B cell (primary cell): ENCODE data around the gene KLK13. TPM values are rescaled to one million over a fixed set of nuclear protein-coding genes. Genes with fewer than 3 reads are reported as not detected.

Source experiments
- ATAC-seq: fragments of 200-7000 bp; cut with Tn5 transposase; one replicate; pipeline ENCODE4 v1.10.0; 2021; ENCODE audit warnings: low read depth, mild to moderate bottlenecking, moderate number of reproducible peaks, moderate library complexity
- CTCF ChIA-PET: fragments of 350-600 bp; sonication (Branson Sonifier 250); formaldehyde crosslinking; loops from one replicate; lab custom pipeline; 2021; ENCODE audit warnings: antibody characterized with exemption, inconsistent platforms; lab: Charles Lee
- POLR2A ChIA-PET: fragments of 350-600 bp; sonication (Branson Sonifier 250); formaldehyde crosslinking; loops from one replicate; lab custom pipeline; 2021; ENCODE audit warnings: antibody characterized with exemption; lab: Charles Lee
- DNase-seq: peaks from one replicate; pipeline ENCODE4 v3.0.0; 2013
- H2AFZ ChIP-seq: 2 replicates; pipeline ENCODE4 v1.6.1; 2012; ENCODE audit warnings: mild to moderate bottlenecking, low read depth, low read length; ENCODE audit not compliant: insufficient read depth, poor library complexity, severe bottlenecking
- H3K27ac ChIP-seq, 2 donors: 1 replicate in 1 of 2; 2 replicates in 1 of 2; pipeline ENCODE4 v1.5.1; 2012 to 2013; ENCODE audit warnings: low read length in 2 of 2, mild to moderate bottlenecking in 2 of 2, moderate library complexity in 1 of 2
- H3K27me3 ChIP-seq, 4 experiments: fragments of 200-600 bp in 1 of 4; sonication (generic) in 1 of 4; replicated peaks in 1 of 4; 1 replicate in 2 of 4; 2 replicates in 2 of 4; pipeline versions ENCODE4 v1.6.1 to v1.7.0; 2013 to 2016; ENCODE audit warnings: low read length in 3 of 4, mild to moderate bottlenecking in 2 of 4, mixed read lengths in 1 of 4, moderate library complexity in 1 of 4; ENCODE audit not compliant: insufficient read depth in 4 of 4, control insufficient read depth in 3 of 4; ENCODE audit errors: control extremely low read depth in 1 of 4
- H3K36me3 ChIP-seq, 2 experiments: replicated peaks in 1 of 2; 1 replicate in 1 of 2; 2 replicates in 1 of 2; pipeline versions ENCODE4 v1.6.1 to v1.7.1; 2013; ENCODE audit warnings: low read length in 1 of 2; ENCODE audit not compliant: insufficient read depth in 2 of 2, control insufficient read depth in 1 of 2; ENCODE audit errors: control extremely low read depth in 1 of 2, extremely low read depth in 1 of 2
- H3K4me1 ChIP-seq, 2 donors: fragments of 200-600 bp in 1 of 2; sonication (generic) in 1 of 2; 1 replicate in 1 of 2; 2 replicates in 1 of 2; pipeline versions ENCODE4 v1.5.1 to v1.6.1; 2013 to 2017; ENCODE audit warnings: low read length in 2 of 2; ENCODE audit not compliant: control insufficient read depth in 2 of 2, insufficient read depth in 2 of 2
- H3K4me2 ChIP-seq: replicated peaks from 2 replicates; pipeline ENCODE3; 2012; ENCODE audit warnings: mild to moderate bottlenecking, low read depth, low read length; ENCODE audit not compliant: poor library complexity, severe bottlenecking
- H3K4me3 ChIP-seq, 5 experiments: fragments of 200-600 bp in 1 of 5; sonication (generic) in 1 of 5; 1 replicate in 3 of 5; 2 replicates in 2 of 5; pipeline versions ENCODE4 v1.5.1 to v1.7.0; 2011 to 2016; ENCODE audit warnings: low read length in 4 of 5, mild to moderate bottlenecking in 4 of 5, low read depth in 2 of 5, control low read depth in 1 of 5, moderate library complexity in 1 of 5; ENCODE audit not compliant: insufficient read depth in 1 of 5; ENCODE audit errors: control extremely low read depth in 1 of 5, extremely low read depth in 1 of 5
- H3K79me2 ChIP-seq: fragments of 200-600 bp; sonication (generic); one replicate; pipeline ENCODE4 v1.6.0; 2016; ENCODE audit warnings: low read length; ENCODE audit not compliant: control insufficient read depth, insufficient read depth
- H3K9ac ChIP-seq: fragments of 200-600 bp; sonication (generic); 2 replicates; pipeline ENCODE4 v1.6.1; 2017; ENCODE audit warnings: mild to moderate bottlenecking, low read length, moderate library complexity
- H3K9me3 ChIP-seq, 3 donors: one replicate each; pipeline versions ENCODE4 v1.6.1 to v1.7.1; 2013; ENCODE audit warnings: low read length in 2 of 3; ENCODE audit not compliant: control insufficient read depth in 2 of 3, insufficient read depth in 1 of 3; ENCODE audit errors: control extremely low read depth in 1 of 3
- H4K20me1 ChIP-seq: 2 replicates; pipeline ENCODE4 v1.6.0; 2012; ENCODE audit warnings: mild to moderate bottlenecking, low read length; ENCODE audit not compliant: insufficient read depth, control insufficient read depth, poor library complexity, severe bottlenecking
- H3K27ac Mint-ChIP-seq: one replicate; pipeline ENCODE4 v1.8.0; 2021; ENCODE audit warnings: mixed read lengths
- H3K27me3 Mint-ChIP-seq: one replicate; pipeline ENCODE4 v1.8.0; 2021; ENCODE audit warnings: mixed read lengths
- H3K4me1 Mint-ChIP-seq: one replicate; pipeline ENCODE4 v1.8.0; 2021; ENCODE audit warnings: mixed read lengths
- H3K4me3 Mint-ChIP-seq: one replicate; pipeline ENCODE4 v1.8.0; 2021; ENCODE audit warnings: mixed read lengths
- H3K9me3 Mint-ChIP-seq: one replicate; pipeline ENCODE4 v1.8.0; 2022; ENCODE audit warnings: mixed read lengths; ENCODE audit not compliant: insufficient read depth
- CTCF ChIP-seq: fragments of 200-600 bp; IDR thresholded peaks from one replicate; pipeline ENCODE4 v1.8.0; 2022; ENCODE audit warnings: antibody characterized with exemption, mild to moderate bottlenecking
- EZH2 ChIP-seq: IDR thresholded peaks from 2 replicates; pipeline ENCODE4 v1.6.1; 2012; ENCODE audit warnings: borderline replicate concordance, low read depth, mild to moderate bottlenecking, moderate library complexity, low read length; ENCODE audit not compliant: insufficient read depth, poor library complexity, severe bottlenecking
- WGBS: methylation state at CpG from one replicate; pipeline ENCODE4 v1.1.5; 2013; ENCODE audit warnings: missing lambda C conversion rate; ENCODE audit not compliant: insufficient coverage; 5-methylcytosine and 5-hydroxymethylcytosine counted together
- intact Hi-C: fragments of 100-400 bp; cut with micrococcal nuclease; formaldehyde crosslinking; loops from one replicate; pipeline ENCODE4 v1.10.0; 2022
- polyA plus RNA-seq: library from polyadenylated mRNA; depleted of rRNA; stranded (reverse); fragments of >200 nt; gene quantifications from 2 replicates; pipeline ENCODE4 v1.2.3, GENCODE V29; 2012
- total RNA-seq, 2 donors: library from RNA; stranded (reverse); fragments of 120-200 nt in 1 of 2; gene quantifications; 1 replicate in 1 of 2; 2 replicates in 1 of 2; pipeline versions ENCODE4 v1.2.3 to v1.2.4, GENCODE V29; 2013 to 2022

Gene KLK13
- total and polyA plus RNA-seq, 2 donors (not counting 1 experiment from before 2014, with no cell fraction given): not detected

- TF ChIP-seq CTCF: no peak
- TF ChIP-seq EZH2: no peak
- Histone ChIP-seq H4K20me1 (no peaks in the 10 kb centered on the region), H3K36me3 (no peaks in the 10 kb centered on the region), H3K79me2 (no peaks in the 10 kb centered on the region), H2AFZ (no peak overlapping the region), H3K4me2 (no peak overlapping the region), H3K4me1 (no peaks in the 10 kb centered on the region), H3K9ac (no peak overlapping the region), H3K9me3 (no peaks in the 10 kb centered on the region), H3K27me3 (no peaks in the 10 kb centered on the region), H3K27ac (no peak overlapping the region), H3K4me3 (no peak overlapping the region)
- intact Hi-C loops: no loop called here
- H3K9me3 Mint-ChIP-seq: no peaks in the 10 kb centered on the region
- ChIA-PET CTCF (interaction anchor here (0.7 kb wide), 1 partner anchor 10 kb away, joined by 4 read pairs; no protein-coding TSS in a partner anchor), POLR2A (no interaction called here)
- H3K4me1 Mint-ChIP-seq: no peaks in the 10 kb centered on the region
- no peak for ATAC-seq
- peaks cover 13% of the 10 kb centered on the region for H3K27me3 Mint-ChIP-seq
- no peak for DNase-seq
- H3K27ac Mint-ChIP-seq: no peak overlapping the region
- H3K4me3 Mint-ChIP-seq: no peak overlapping the region
- 84% methylated on average over 6 of the region's 7 CpGs for whole genome bisulfite sequencing
These were observed 19.6 kb upstream of the KLK13 start for GRCh38 chr19:51084505-51084904.

GRCh38 chr19:51083783-51084182 lies 18.9 kb upstream of the KLK13 start:
- ChIA-PET CTCF (no interaction called here), POLR2A (no interaction called here)
- intact Hi-C loops: no loop called here
- no peaks in the 10 kb centered on the region for H3K79me2 ChIP-seq
- Mint-ChIP-seq H3K4me1 (no peaks in the 10 kb centered on the region), H3K27me3 (peaks cover 13% of the 10 kb centered on the region), H3K9me3 (no peaks in the 10 kb centered on the region), H3K27ac (no peak overlapping the region), H3K4me3 (no peak overlapping the region)
- no peak for ATAC-seq
- no peak overlapping the region for H3K4me2 ChIP-seq
- H3K36me3 ChIP-seq: no peaks in the 10 kb centered on the region
- no peaks in the 10 kb centered on the region for H3K4me1 ChIP-seq
- H3K27me3 ChIP-seq: no peaks in the 10 kb centered on the region
- H3K9me3 ChIP-seq: no peaks in the 10 kb centered on the region
- no peak overlapping the region for H2AFZ ChIP-seq
- DNase-seq: no peak
- no peak overlapping the region for H3K9ac ChIP-seq
- no peak overlapping the region for H3K27ac ChIP-seq
- WGBS: 85% methylated on average over 10 of the region's 14 CpGs
- TF ChIP-seq CTCF (no peak), EZH2 (no peak)
- no peaks in the 10 kb centered on the region for H4K20me1 ChIP-seq
- H3K4me3 ChIP-seq: no peak overlapping the region
